ENCODE results near the gene SLC35A1. TPM values are rescaled to one million over a fixed set of nuclear protein-coding genes. Genes with fewer than 3 reads are reported as not detected.

SLC35A1 gene
- total RNA-seq (2014; rRNA removed), result 7.4 and 9.9 TPM in 2 replicates
- Bru-seq, nascent RNA, result percentile 66 among the genes with signal in this experiment
- BruChase-seq, experiment 1, labeled RNA remaining after a 6-hour chase, result percentile 68 among the genes with signal in this experiment
- percentile 80 among the genes with signal in this experiment for BruChase-seq, experiment 2, labeled RNA remaining after a 2-hour chase
- long read RNA-seq, transcript SLC35A1-201 (8 exons, 1,851 nt), result major isoform, 32 of 53 reads
- long read RNA-seq, partial matches to known transcripts, result 4 of 53 reads
- long read RNA-seq, other reads (novel, unspliced or antisense), result 17 of 53 reads

GRCh38 chr6:87472525-87473418, at the start of gene SLC35A1:
SLC35A1 (plus strand) TSS chr6:87472974; CDS start chr6:87473004, 30 bp downstream.
- TF ChIP-seq EZH2phosphoT487 (IDR thresholded peaks at IDR 0.05; ENCODE audit: borderline replicate concordance, low read length), result no peak
- no peak for TF ChIP-seq EZH2 (IDR thresholded peaks at IDR 0.05; ENCODE audit: low read length, unreplicated experiment)
- no peak for TF ChIP-seq CTCF (conservative IDR thresholded peaks at IDR 0.05; ENCODE audit: low read depth, low read length)
- intact Hi-C loops (cut with micrococcal nuclease), result loop anchor here (5.0 kb wide), 1 partner anchor 65 kb away; the partner anchor contains the start of gene CFAP206
- no peaks in the 10 kb centered on the region for H3K27me3 ChIP-seq (ENCODE audit: low read length)
- peaks cover 5% of the 10 kb centered on the region; the same call in 1 of the 2 replicates for H3K36me3 ChIP-seq (ENCODE audit: low read depth, low read length)
- TSS peak; percentile 42 for BruUV-seq (replicated peaks)
- H3K4me1 ChIP-seq (ENCODE audit: insufficient read depth, low read length), result peaks cover 5% of the 10 kb centered on the region; the same call in 1 of the 2 replicates
- DNase-seq (peak; percentile 64), ATAC-seq (peak; percentile 90)
- no peaks in the 10 kb centered on the region for H3K9me2 ChIP-seq (replicated peaks; ENCODE audit: low read length)
- H3K9me3 ChIP-seq (ENCODE audit: low read length), result no peaks in the 10 kb centered on the region
- H3K4me2 ChIP-seq (ENCODE audit: low read length), result peak within 1 kb of the TSS; percentile 86
- H3F3A ChIP-seq (ENCODE audit: low read length, unreplicated experiment), result no peaks in the 10 kb centered on the region
- peak within 1 kb of the TSS; percentile 95 for H3K4me3 ChIP-seq (ENCODE audit: low read length)
- H4K20me1 ChIP-seq (ENCODE audit: low read length), result no peaks in the 10 kb centered on the region
- peak within 1 kb of the TSS; percentile 85 for H3K9ac ChIP-seq (ENCODE audit: low read length)
- ChIA-PET POLR2A (ENCODE audit: unreplicated experiment) (no interaction called here), CTCF (no interaction called here)
- H2AFZ ChIP-seq (ENCODE audit: low read length), result peak within 1 kb of the TSS; percentile 99
- no peak within 1 kb of the TSS for H3K27ac ChIP-seq (ENCODE audit: low read length)
- H3K79me2 ChIP-seq (ENCODE audit: low read length), result peaks cover 30% of the 10 kb centered on the region

GRCh38 chr6:87426789-87427188, 46.0 kb upstream of the SLC35A1 start:
- ChIA-PET POLR2A (ENCODE audit: unreplicated experiment) (no interaction called here), CTCF (no interaction called here)
- H3K79me2 ChIP-seq (ENCODE audit: low read length), result no peaks in the 10 kb centered on the region
- DNase-seq (no peak), ATAC-seq (no peak)
- H3K27me3 ChIP-seq (ENCODE audit: low read length), result peaks cover 17% of the 10 kb centered on the region; the same call in 1 of the 2 replicates
- no peak for TF ChIP-seq CTCF (conservative IDR thresholded peaks at IDR 0.05; ENCODE audit: low read depth, low read length)
- H3K36me3 ChIP-seq (ENCODE audit: low read depth, low read length), result no peaks in the 10 kb centered on the region
- H3F3A ChIP-seq (ENCODE audit: low read length, unreplicated experiment), result no peaks in the 10 kb centered on the region
- intact Hi-C loops (cut with micrococcal nuclease), result no loop called here
- H3K4me3 ChIP-seq (ENCODE audit: low read length), result no peak overlapping the region
- no peaks in the 10 kb centered on the region for H3K9me3 ChIP-seq (ENCODE audit: low read length)
- H3K27ac ChIP-seq (ENCODE audit: low read length), result no peak overlapping the region
- no peak overlapping the region for H3K4me2 ChIP-seq (ENCODE audit: low read length)
- BruUV-seq (replicated peaks), result no TSS peak
- H3K9ac ChIP-seq (ENCODE audit: low read length), result no peak overlapping the region
- no peak overlapping the region for H2AFZ ChIP-seq (ENCODE audit: low read length)
- H4K20me1 ChIP-seq (ENCODE audit: low read length), result no peaks in the 10 kb centered on the region
- H3K4me1 ChIP-seq (ENCODE audit: insufficient read depth, low read length), result no peaks in the 10 kb centered on the region
- H3K9me2 ChIP-seq (replicated peaks; ENCODE audit: low read length), result no peaks in the 10 kb centered on the region
